DND-41 (cell line): ENCODE results near the gene PIGQ.

Experiments
- ATAC-seq: fragments of 200-7000 bp; cut with Tn5 transposase; 3 replicates; pipeline ENCODE4 v1.9.1; 2021; ENCODE audit warnings: low read depth; ENCODE audit not compliant: insufficient read depth
- DNase-seq: peaks from one replicate; pipeline ENCODE4 v3.0.0-alpha.2; 2020
- H2AFZ ChIP-seq: 2 replicates; pipeline ENCODE4 v1.6.0; 2012; ENCODE audit warnings: low read depth, low read length
- H3K27ac ChIP-seq: 2 replicates; pipeline ENCODE4 v1.5.1; 2012; ENCODE audit warnings: low read length, inconsistent platforms
- H3K27me3 ChIP-seq: fragments of 200-600 bp; sonication (generic); 2 replicates; pipeline ENCODE4 v1.6.0; 2012; ENCODE audit warnings: low read length, mild to moderate bottlenecking, inconsistent platforms; ENCODE audit not compliant: insufficient read depth, poor library complexity
- H3K36me3 ChIP-seq: 2 replicates; pipeline ENCODE4 v1.5.1; 2012; ENCODE audit warnings: low read length, inconsistent platforms; ENCODE audit not compliant: insufficient read depth
- H3K4me1 ChIP-seq: 2 replicates; pipeline ENCODE4 v1.5.1; 2012; ENCODE audit warnings: mild to moderate bottlenecking, low read length; ENCODE audit not compliant: insufficient read depth
- H3K4me2 ChIP-seq: 2 replicates; pipeline ENCODE4 v1.6.0; 2012; ENCODE audit warnings: mild to moderate bottlenecking, moderate library complexity, low read length, inconsistent platforms; ENCODE audit not compliant: insufficient read depth
- H3K4me3 ChIP-seq, 2 experiments: fragments of 200-600 bp in 1 of 2; shearing (Covaris generic) in 1 of 2; 2 replicates each; pipeline ENCODE4 v1.5.1; 2012 to 2016; ENCODE audit warnings: inconsistent platforms in 2 of 2, low read length in 2 of 2, mild to moderate bottlenecking in 2 of 2, low read depth in 1 of 2, moderate library complexity in 1 of 2
- H3K79me2 ChIP-seq: 2 replicates; pipeline ENCODE4 v1.6.0; 2012; ENCODE audit warnings: low read length, inconsistent platforms; ENCODE audit not compliant: insufficient read depth
- H3K9ac ChIP-seq: 2 replicates; pipeline ENCODE4 v1.6.0; 2012; ENCODE audit warnings: low read depth, mild to moderate bottlenecking, inconsistent platforms, low read length, moderate library complexity
- H3K9me3 ChIP-seq: 2 replicates; pipeline ENCODE4 v1.5.1; 2012; ENCODE audit warnings: low read length, moderate library complexity, mild to moderate bottlenecking, inconsistent platforms; ENCODE audit not compliant: insufficient read depth, severe bottlenecking
- H4K20me1 ChIP-seq: 2 replicates; pipeline ENCODE4 v1.6.0; 2012; ENCODE audit warnings: low read length; ENCODE audit not compliant: insufficient read depth
- EZH2 ChIP-seq: IDR thresholded peaks from 3 replicates; pipeline ENCODE4 v1.6.1; 2012; ENCODE audit warnings: borderline replicate concordance, low read depth, mild to moderate bottlenecking, moderate library complexity, low read length, inconsistent platforms; ENCODE audit not compliant: severe bottlenecking
- TF ChIP-seq, protein P1 (sequence below): IDR thresholded peaks from 2 replicates; pipeline ENCODE4 v1.5.1; 2012; ENCODE audit warnings: borderline replicate concordance, low read length, moderate library complexity, mild to moderate bottlenecking; ENCODE audit not compliant: poor library complexity, severe bottlenecking; ENCODE audit errors: extremely low read depth

PIGQ gene

DNA sequence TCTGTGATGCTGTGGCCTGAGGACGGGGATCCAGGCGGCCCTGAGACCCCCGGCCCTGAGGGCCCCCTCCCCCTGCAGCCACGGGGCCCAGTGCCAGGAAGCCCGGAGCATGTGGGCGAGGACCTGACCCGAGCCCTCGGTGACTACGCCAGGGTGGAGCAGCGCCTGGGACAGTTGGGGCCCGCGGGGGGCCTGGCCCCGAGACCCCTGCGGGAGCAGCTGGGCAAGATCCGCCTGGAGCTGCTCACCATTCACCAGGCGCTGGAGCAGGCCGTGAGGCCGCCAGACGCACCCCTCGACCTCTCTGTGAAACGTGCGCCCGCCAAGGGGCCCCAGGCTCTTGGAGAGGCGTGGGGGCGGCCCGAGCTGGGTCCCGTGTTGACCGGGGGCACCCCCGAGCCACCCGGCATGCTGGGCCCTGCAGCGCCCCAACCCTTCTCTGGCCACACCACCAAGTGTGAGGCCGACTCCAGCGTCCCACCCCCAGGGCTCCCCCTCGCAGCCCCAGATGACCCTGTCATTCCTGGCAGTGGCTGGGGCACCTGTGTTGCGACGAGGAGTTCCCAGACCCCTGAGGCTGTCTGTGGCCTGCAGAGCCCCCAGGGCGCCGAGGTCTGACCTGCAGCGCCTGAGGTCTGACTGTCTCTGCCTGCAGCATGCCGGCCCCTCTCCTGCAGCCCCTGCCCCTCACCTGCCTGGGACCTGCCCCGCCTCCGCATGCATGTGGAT is 4.9 kb upstream of the PIGQ start:
- no peaks in the 10 kb centered on the region for H3K27me3 ChIP-seq
- no peaks in the 10 kb centered on the region for H3K36me3 ChIP-seq
- H3K79me2 ChIP-seq, result peaks cover 10% of the 10 kb centered on the region
- H3K27ac ChIP-seq, result no peak overlapping the region
- no peaks in the 10 kb centered on the region for H4K20me1 ChIP-seq
- no peaks in the 10 kb centered on the region for H3K9me3 ChIP-seq
- no peak overlapping the region for H3K4me3 ChIP-seq
- no peak overlapping the region for H3K9ac ChIP-seq
- DNase-seq, result no peak
- TF ChIP-seq, protein P1, sequence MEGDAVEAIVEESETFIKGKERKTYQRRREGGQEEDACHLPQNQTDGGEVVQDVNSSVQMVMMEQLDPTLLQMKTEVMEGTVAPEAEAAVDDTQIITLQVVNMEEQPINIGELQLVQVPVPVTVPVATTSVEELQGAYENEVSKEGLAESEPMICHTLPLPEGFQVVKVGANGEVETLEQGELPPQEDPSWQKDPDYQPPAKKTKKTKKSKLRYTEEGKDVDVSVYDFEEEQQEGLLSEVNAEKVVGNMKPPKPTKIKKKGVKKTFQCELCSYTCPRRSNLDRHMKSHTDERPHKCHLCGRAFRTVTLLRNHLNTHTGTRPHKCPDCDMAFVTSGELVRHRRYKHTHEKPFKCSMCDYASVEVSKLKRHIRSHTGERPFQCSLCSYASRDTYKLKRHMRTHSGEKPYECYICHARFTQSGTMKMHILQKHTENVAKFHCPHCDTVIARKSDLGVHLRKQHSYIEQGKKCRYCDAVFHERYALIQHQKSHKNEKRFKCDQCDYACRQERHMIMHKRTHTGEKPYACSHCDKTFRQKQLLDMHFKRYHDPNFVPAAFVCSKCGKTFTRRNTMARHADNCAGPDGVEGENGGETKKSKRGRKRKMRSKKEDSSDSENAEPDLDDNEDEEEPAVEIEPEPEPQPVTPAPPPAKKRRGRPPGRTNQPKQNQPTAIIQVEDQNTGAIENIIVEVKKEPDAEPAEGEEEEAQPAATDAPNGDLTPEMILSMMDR, result no peak
- no peak for TF ChIP-seq EZH2
- ATAC-seq, result no peak
- H2AFZ ChIP-seq, result no peak overlapping the region
- H3K4me2 ChIP-seq, result no peak overlapping the region
- peaks cover 33% of the 10 kb centered on the region for H3K4me1 ChIP-seq

DNA sequence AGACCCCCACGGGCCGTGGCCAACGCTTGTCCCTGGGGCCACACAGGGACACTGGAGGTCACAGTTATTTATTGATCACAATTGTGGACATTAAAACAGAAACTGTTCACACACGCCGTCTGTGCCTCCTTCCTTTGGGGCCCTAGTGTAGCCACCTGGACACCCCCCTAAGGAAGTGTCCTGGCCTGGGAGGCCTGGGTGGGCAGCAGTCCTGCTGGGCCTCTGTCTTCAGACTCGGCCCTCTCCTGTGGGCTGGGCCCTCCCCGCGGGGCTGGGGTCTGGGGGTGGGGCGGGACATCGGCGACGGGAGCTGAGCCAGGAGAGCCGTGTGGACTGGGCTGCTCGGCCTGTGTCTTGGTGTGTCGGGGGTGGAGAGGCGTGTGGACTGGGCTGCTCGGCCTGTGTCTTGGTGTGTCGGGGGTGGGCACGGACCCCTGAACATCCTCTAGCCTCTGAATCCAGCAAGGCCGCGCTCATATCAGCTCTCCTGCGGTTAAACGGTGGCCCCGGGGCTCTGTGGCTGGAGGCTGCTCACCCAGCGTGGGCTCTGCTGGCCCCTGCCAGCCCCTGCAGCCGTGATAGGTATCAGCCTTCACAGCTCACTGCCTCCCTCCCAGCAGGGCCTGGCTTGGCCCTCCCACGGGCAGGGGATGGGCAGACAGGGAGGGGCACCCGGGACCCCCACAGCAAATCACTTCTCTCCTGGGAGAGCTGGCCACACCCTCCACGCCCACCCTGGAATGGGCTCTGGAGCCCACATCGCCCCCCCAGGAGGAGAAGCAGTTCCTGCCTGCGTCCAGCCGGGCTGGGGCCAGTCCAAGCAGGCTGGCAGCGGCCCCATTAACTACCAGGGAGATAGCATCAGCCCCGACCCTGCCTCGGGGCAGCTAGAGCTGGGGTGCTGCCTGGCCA is 4.1 kb upstream of the PIGQ start:
- H3K79me2 ChIP-seq, result peaks cover 18% of the 10 kb centered on the region
- H3K27ac ChIP-seq, result no peak overlapping the region
- no peak overlapping the region for H3K4me3 ChIP-seq
- ATAC-seq, result no peak
- DNase-seq, result no peak
- no peak overlapping the region for H3K4me2 ChIP-seq
- peaks cover 35% of the 10 kb centered on the region for H3K4me1 ChIP-seq
- H2AFZ ChIP-seq, result no peak overlapping the region
- no peaks in the 10 kb centered on the region for H3K9me3 ChIP-seq
- H3K9ac ChIP-seq, result peak overlapping the region; percentile 36; the same call in 1 of the 2 replicates
- no peaks in the 10 kb centered on the region for H3K36me3 ChIP-seq
- 0 out of 2 replicates have a peak, but pooled peaks cover 1% of the 10 kb centered on the region for H4K20me1 ChIP-seq
- no peaks in the 10 kb centered on the region for H3K27me3 ChIP-seq
- TF ChIP-seq EZH2, result no peak
- TF ChIP-seq, protein P1, result no peak

DNA sequence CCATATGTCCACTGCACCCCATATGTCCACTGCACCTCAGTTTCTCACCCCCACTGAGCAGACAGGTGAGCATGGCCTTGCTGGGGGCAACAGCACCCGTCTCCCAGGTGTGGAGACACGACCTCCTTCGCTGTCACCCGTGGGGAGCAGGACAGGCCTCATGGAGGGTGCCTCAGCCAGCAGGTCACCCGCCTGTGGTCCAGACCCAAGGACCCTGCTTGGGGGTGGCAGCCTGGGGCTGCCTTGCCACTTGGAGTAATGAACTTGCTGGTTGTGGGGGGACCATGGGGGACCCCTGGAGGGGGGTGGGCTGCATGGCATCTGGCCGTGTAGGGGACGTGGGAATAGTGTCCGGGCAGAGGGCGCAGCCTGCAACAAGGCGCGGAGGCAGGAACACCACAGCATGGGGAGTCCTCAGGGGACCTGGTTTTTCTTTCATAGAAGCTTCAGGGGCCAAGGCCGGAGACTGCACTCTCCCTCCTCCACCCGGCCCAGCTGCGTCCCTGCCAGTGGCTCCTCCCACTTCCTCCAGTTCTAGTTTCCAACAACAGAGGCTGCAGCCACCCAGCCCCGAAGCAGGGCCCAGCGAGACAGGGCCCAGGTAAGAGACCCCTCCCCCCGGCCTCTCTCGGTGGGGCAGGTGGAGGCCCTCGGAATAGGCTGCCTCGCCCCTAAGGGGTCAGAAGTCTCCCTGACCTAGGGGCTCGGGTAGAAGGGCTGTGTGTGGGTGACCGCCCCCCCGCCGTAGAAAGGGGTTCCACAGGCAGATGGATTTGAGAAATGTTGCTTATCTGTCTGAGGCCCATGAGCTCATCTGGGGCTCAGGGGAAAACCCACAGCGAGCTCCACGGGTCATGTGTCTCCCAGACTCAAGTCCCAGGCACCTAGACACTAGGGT is 3.0 kb upstream of the PIGQ start, which contains the start of gene NHLRC4:
NHLRC4 (plus strand) TSS at position 531 of the 898 bp plus-strand sequence. CDS start 1,043 bp downstream, outside the sequence.
- H3K27me3 ChIP-seq, result no peaks in the 10 kb centered on the region
- H3K9me3 ChIP-seq, result no peaks in the 10 kb centered on the region
- H3K36me3 ChIP-seq, result peaks cover under 1% of the 10 kb centered on the region; the same call in 1 of the 2 replicates
- no peak for TF ChIP-seq EZH2
- TF ChIP-seq, protein P1, result no peak
- H3K4me3 ChIP-seq, result peak within 1 kb of the TSS in 1 of 2 experiments; percentile 9; a peak in 1 of 4 replicates
- H4K20me1 ChIP-seq, result peaks cover 11% of the 10 kb centered on the region; the same call in 1 of the 2 replicates
- peak within 1 kb of the TSS; percentile 43 for H3K4me2 ChIP-seq
- peak within 1 kb of the TSS; percentile 54 for H3K27ac ChIP-seq
- H3K4me1 ChIP-seq, result peaks cover 44% of the 10 kb centered on the region
- peak; percentile 71 for DNase-seq
- ATAC-seq, result peak; percentile 49
- peak within 1 kb of the TSS; percentile 36 for H3K9ac ChIP-seq
- H3K79me2 ChIP-seq, result peaks cover 28% of the 10 kb centered on the region
- H2AFZ ChIP-seq, result peak within 1 kb of the TSS; percentile 59
